DOHH2 (cell line): ENCODE data around the gene SLC22A1.

Experiments used
- EZH2phosphoT487 ChIP-seq: fragments of 200-600 bp; sonication (generic); IDR thresholded peaks from 2 replicates; pipeline ENCODE4 v1.6.1; 2017; ENCODE audit warnings: borderline replicate concordance, mild to moderate bottlenecking, antibody characterized with exemption, low read length, moderate library complexity, mixed read lengths
- TF ChIP-seq, protein P1 (sequence below): fragments of 200-600 bp; sonication (generic); IDR thresholded peaks from one replicate; pipeline ENCODE4 v1.5.1; 2014; ENCODE audit warnings: antibody characterized with exemption, mild to moderate bottlenecking, low read depth, low read length; ENCODE audit not compliant: poor library complexity, severe bottlenecking

DNA sequence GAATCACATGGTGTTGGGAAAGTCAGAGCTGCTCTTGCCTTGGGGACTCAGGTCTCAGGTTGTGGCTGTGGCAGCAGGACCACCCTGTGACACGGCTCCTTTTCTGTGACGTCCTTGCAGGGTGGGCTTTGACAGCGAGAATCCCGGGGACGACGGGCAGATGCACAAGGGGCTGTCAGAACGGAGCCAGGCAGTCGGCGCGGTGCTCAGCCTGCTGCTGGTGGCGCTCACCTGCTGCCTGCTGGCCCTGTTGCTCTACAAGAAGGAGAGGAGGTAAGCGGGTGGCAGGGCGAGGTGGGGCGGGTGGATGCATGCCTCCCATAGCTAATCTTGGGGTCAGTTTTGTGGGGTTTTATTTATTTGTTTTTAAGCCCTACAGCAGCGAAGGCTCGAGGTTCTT is 19.2 kb upstream of the SLC22A1 start:
- TF ChIP-seq, protein P1, sequence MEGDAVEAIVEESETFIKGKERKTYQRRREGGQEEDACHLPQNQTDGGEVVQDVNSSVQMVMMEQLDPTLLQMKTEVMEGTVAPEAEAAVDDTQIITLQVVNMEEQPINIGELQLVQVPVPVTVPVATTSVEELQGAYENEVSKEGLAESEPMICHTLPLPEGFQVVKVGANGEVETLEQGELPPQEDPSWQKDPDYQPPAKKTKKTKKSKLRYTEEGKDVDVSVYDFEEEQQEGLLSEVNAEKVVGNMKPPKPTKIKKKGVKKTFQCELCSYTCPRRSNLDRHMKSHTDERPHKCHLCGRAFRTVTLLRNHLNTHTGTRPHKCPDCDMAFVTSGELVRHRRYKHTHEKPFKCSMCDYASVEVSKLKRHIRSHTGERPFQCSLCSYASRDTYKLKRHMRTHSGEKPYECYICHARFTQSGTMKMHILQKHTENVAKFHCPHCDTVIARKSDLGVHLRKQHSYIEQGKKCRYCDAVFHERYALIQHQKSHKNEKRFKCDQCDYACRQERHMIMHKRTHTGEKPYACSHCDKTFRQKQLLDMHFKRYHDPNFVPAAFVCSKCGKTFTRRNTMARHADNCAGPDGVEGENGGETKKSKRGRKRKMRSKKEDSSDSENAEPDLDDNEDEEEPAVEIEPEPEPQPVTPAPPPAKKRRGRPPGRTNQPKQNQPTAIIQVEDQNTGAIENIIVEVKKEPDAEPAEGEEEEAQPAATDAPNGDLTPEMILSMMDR = no peak
- no peak for TF ChIP-seq EZH2phosphoT487
